ENCODE data around the gene PDCD1. TPM values are rescaled to one million over a fixed set of nuclear protein-coding genes. Genes with fewer than 3 reads are reported as not detected.

The PDCD1 gene
- total RNA-seq, 2 experiments from 2014 or later, result 9.5 to 11.4 TPM

DNA sequence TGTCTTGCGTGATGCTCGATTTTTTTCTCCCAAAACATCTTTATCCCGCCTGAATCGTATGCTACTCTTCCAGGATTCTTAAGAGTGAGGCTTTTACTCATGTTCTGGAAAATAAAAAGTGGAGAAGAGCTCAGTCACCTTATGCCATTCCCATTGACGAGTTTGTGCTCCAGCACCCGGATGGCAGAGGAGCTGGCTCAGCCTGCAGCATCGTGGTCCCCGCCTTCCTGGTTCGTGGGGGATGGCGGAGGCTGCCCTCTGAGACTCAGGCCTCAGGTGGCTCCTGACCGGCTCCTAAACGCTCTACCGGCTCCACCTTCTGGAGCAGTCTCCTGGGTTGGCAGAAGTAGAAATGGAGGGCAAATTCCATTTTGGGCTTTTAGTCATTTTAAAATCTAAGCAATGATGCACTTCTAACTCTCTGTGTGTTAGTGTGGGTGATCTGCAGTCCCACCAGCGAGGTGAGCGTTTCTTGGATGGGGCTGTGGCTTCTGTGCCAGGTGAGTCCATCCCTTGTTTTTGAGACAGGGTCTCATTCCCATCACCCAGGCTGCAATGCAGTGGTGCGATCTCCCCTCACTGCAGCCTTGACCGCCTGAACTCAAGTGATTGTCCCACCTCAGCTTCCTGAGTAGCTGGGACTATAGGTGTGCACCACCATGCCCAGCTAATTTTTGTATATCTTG is 38.7 kb upstream of the PDCD1 start:
- H3K4me1 ChIP-seq (ENCODE audit: insufficient read depth, low read length), result peaks cover 9% of the 10 kb centered on the region
- H3K36me3 ChIP-seq (ENCODE audit: insufficient read depth, low read length), result no peaks in the 10 kb centered on the region
- no peak overlapping the region for H3K4me3 ChIP-seq (ENCODE audit: low read length)
- H3K27me3 ChIP-seq (ENCODE audit: control insufficient read depth in 1 of 2, insufficient read depth in 2 of 2, low read length in 2 of 2), result no peaks in the 10 kb centered on the region
- ATAC-seq (ENCODE audit: poor library complexity) (no peak), DNase-seq (peak in 1 of 14 experiments; percentile 5)
- ChIA-PET CTCF (no interaction called here), POLR2A (no interaction called here)
- TF ChIP-seq, protein P1, sequence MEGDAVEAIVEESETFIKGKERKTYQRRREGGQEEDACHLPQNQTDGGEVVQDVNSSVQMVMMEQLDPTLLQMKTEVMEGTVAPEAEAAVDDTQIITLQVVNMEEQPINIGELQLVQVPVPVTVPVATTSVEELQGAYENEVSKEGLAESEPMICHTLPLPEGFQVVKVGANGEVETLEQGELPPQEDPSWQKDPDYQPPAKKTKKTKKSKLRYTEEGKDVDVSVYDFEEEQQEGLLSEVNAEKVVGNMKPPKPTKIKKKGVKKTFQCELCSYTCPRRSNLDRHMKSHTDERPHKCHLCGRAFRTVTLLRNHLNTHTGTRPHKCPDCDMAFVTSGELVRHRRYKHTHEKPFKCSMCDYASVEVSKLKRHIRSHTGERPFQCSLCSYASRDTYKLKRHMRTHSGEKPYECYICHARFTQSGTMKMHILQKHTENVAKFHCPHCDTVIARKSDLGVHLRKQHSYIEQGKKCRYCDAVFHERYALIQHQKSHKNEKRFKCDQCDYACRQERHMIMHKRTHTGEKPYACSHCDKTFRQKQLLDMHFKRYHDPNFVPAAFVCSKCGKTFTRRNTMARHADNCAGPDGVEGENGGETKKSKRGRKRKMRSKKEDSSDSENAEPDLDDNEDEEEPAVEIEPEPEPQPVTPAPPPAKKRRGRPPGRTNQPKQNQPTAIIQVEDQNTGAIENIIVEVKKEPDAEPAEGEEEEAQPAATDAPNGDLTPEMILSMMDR (IDR thresholded peaks at IDR 0.05), result no peak
- no peaks in the 10 kb centered on the region for H3K9me3 ChIP-seq (ENCODE audit: control insufficient read depth in 1 of 2, insufficient read depth in 1 of 2, low read length in 2 of 2)
- Mint-ChIP-seq H3K36me3 (ENCODE audit: low read depth) (no peaks in the 10 kb centered on the region), H3K27me3 (no peaks in the 10 kb centered on the region), H3K27ac (no peak overlapping the region), H3K4me3 (no peak overlapping the region), H3K4me1 (ENCODE audit: low read depth) (peaks cover 5% of the 10 kb centered on the region), H3K9me3 (no peaks in the 10 kb centered on the region)
- H3K27ac ChIP-seq (ENCODE audit: low read depth in 1 of 2, low read length in 2 of 2), result no peak overlapping the region
- intact Hi-C loops (cut with DNase I, micrococcal nuclease), result no loop called here

DNA sequence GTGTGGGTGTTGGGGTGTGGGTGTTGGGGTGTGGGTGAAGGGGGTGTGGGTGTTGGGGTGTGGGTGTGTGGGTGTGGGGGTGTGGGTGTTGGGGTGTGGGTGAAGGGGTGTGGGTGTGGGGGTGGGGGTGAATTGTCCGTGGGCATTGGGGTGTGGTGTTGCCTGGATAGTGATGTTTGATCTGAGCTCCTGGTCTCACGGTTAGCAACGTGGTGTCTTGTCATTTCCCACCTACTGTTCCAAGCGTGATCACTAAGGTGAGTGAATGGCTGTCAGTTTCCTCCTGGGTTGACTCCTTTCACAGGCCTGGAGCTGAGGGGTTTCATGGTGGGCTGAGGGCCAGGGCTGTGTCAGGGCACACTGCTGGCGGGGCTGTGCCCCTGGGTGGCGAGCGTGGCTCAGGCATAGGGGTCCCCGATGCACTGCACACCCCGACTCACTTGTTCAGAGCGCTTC is 38.1 kb upstream of the PDCD1 start:
- Histone ChIP-seq H3K9me3 (ENCODE audit: control insufficient read depth in 1 of 2, insufficient read depth in 1 of 2, low read length in 2 of 2) (no peaks in the 10 kb centered on the region), H3K27me3 (ENCODE audit: control insufficient read depth in 1 of 2, insufficient read depth in 2 of 2, low read length in 2 of 2) (no peaks in the 10 kb centered on the region), H3K4me1 (ENCODE audit: insufficient read depth, low read length) (peaks cover 6% of the 10 kb centered on the region), H3K36me3 (ENCODE audit: insufficient read depth, low read length) (peaks cover 5% of the 10 kb centered on the region), H3K27ac (ENCODE audit: low read depth in 1 of 2, low read length in 2 of 2) (no peak overlapping the region), H3K4me3 (ENCODE audit: low read length) (no peak overlapping the region)
- Mint-ChIP-seq H3K27ac (no peak overlapping the region), H3K27me3 (no peaks in the 10 kb centered on the region), H3K36me3 (ENCODE audit: low read depth) (no peaks in the 10 kb centered on the region), H3K4me3 (no peak overlapping the region), H3K4me1 (ENCODE audit: low read depth) (peaks cover 5% of the 10 kb centered on the region), H3K9me3 (no peaks in the 10 kb centered on the region)
- intact Hi-C loops (cut with DNase I, micrococcal nuclease), result no loop called here
- TF ChIP-seq, protein P1 (IDR thresholded peaks at IDR 0.05), result no peak
- ATAC-seq (ENCODE audit: poor library complexity) (no peak), DNase-seq (peak in 1 of 14 experiments; percentile 5)
- ChIA-PET CTCF (no interaction called here), POLR2A (no interaction called here)

DNA sequence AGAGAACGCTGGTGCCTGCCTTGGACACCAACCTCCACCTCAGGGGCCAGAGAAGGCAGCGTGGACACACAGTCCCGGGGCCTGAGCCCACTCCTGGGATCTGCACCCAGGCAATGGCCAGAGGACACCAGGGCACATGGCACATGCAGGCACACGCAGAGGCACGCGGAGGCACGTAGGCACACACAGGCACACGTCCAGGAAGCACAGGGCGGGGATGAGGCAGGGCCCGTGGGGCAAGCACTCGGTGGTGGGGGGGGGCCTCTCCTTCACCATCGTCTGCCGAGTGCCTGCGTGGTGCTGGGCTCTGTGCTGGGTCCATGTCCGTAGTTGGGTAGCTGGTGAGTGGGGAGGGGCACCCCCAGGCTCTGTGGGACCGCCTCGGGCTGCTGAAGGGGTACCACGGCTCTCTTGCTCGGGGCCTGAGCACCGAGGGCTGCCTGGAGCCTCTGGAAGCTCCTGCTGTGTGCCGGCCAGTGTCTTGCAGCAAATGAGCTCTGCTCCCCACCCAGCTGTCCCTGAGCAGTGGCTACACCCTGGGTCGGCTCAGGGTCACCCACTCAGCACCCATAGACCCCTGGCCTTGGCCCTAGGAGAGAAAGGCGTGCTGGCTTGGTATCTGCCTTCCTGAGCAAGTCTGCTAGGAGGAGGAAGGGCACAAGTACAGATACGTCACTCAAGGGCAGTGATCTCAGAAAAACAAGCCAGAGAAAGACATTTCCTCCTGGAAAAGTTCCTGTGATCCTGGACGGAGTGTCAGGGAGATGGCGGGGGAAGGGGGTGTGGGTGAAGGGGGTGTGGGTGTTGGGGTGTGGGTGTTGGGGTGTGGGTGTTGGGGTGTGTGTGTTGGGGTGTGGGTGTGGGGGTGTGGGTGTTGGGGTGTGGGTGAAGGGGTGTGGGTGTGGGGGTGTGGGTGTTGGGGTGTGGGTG is 37.3 kb upstream of the PDCD1 start:
- H3K4me1 Mint-ChIP-seq (ENCODE audit: low read depth), result peaks cover 5% of the 10 kb centered on the region
- H3K36me3 Mint-ChIP-seq (ENCODE audit: low read depth), result no peaks in the 10 kb centered on the region
- H3K27ac Mint-ChIP-seq, result peak overlapping the region; percentile 72
- Histone ChIP-seq H3K27ac (ENCODE audit: low read depth in 1 of 2, low read length in 2 of 2) (no peak overlapping the region), H3K4me3 (ENCODE audit: low read length) (no peak overlapping the region), H3K4me1 (ENCODE audit: insufficient read depth, low read length) (peaks cover 3% of the 10 kb centered on the region), H3K36me3 (ENCODE audit: insufficient read depth, low read length) (peaks cover 10% of the 10 kb centered on the region), H3K9me3 (ENCODE audit: control insufficient read depth in 1 of 2, insufficient read depth in 1 of 2, low read length in 2 of 2) (no peaks in the 10 kb centered on the region), H3K27me3 (ENCODE audit: control insufficient read depth in 1 of 2, insufficient read depth in 2 of 2, low read length in 2 of 2) (no peaks in the 10 kb centered on the region)
- ATAC-seq (ENCODE audit: poor library complexity) (no peak), DNase-seq (peak in 3 of 14 experiments; percentile 32 to 59 (median 45))
- no peaks in the 10 kb centered on the region for H3K9me3 Mint-ChIP-seq
- TF ChIP-seq, protein P1 (IDR thresholded peaks at IDR 0.05), result no peak
- CTCF ChIA-PET, result no interaction called here
- no peaks in the 10 kb centered on the region for H3K27me3 Mint-ChIP-seq
- intact Hi-C loops (cut with DNase I, micrococcal nuclease), result no loop called here
- no peak overlapping the region for H3K4me3 Mint-ChIP-seq
- POLR2A ChIA-PET, result no interaction called here
